Activated CD4-positive, CD25-positive, alpha-beta regulatory T cell (primary cell): ENCODE results near the gene LRRC59.

Source experiments
- DNase-seq, 4 experiments: peaks; one replicate each; lab custom pipeline; 2025; lab: John Stamatoyannopoulos, UW

LRRC59 gene

DNA sequence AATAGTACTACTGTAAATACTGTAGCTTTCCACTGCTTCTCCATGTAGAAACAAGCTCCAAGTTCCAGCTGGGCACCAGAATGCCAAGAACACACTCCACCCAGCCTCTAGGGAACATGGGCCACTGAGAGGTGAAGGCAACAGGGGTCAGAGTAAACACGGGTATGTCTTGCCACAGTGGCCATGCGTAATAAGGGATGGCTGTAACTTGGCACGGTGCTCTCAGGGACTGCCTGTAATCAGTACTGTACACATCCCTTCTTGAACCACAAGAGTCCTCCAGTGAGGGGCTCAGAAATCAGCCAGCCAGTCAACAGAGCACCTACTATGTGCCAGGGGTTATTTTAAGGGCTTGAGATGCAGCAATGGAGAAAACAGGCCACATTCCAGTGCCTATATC, 10.8 kb downstream of the LRRC59 start:
- DNase-seq: no peak

DNA sequence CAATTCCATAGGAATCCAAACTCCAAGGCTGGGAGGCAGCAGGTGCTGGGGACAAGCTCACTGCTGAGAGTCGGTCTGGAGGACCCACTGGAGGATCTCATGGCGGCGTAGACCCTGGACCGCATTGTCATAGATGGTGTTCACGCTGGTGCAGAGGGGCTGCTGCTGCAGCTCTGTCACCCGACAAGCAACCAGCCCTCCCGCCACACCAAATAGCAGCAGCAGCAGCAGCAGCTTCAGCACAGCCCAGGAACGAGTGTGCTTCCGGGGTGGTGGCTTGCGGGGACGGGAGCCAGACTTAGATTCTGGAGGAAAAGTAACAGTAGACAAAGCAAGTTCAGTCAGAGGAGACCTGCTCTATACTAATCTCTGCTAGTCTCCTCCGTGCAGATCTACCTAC, 14.4 kb downstream of the LRRC59 start:
- no peak for DNase-seq

DNA sequence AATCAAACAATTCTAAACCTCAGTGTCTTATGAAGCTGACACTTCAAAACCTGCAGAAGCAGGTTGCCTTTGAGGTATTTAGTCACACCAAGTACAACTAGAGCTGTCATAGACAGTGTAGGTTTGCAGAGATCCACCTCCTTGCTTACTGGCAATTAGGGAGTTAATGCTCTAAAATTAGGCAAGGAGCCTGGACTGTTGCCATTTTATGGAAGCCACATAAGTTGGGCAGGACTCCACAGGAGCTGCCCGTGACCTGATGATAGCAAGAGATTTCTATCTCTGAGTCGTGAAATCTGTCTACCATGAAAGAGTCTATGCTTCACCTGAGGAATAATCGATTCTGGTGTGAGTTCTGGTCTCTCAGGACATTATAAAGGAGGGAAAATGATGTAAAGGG, 15.4 kb downstream of the LRRC59 start:
- DNase-seq: no peak

DNA sequence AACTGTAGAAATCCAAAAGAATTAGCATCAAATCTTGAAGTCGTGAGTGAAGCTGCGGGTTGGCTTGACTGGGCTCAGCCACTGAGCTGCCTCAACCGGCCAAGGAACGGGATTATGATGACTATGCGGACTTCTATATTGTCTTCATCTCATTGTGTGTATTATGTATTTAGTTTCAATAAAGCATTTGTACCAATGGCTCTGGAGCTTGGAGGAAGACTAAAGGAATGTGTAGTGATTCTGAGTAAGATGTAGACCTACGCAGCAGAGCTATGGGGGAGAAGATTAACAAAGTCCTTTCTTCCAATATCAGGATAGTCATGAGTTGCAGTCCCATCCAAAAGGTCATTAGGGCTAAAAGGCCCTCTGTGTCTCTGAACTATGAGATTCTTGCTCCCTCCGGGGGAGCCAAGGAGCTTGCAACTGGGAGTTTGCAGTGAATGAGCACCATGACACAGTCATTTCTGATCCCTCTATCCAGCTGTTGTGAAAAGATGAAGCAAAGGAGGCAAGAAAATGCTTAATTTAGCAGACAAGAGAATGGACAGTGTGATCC, 16.0 kb downstream of the LRRC59 start:
- DNase-seq: no peak

GRCh38 chr17:50380369-50381259, 16.7 kb downstream of the LRRC59 start:
- DNase-seq: no peak

- DNase-seq: no peak
Measured at GRCh38 chr17:50379351-50380132, 17.8 kb downstream of the LRRC59 start.

GRCh38 chr17:50375858-50376538, 21.3 kb downstream of the LRRC59 start:
- DNase-seq: no peak

- DNase-seq: no peak
Measured at GRCh38 chr17:50373705-50374104, 23.6 kb downstream of the LRRC59 start.

DNA sequence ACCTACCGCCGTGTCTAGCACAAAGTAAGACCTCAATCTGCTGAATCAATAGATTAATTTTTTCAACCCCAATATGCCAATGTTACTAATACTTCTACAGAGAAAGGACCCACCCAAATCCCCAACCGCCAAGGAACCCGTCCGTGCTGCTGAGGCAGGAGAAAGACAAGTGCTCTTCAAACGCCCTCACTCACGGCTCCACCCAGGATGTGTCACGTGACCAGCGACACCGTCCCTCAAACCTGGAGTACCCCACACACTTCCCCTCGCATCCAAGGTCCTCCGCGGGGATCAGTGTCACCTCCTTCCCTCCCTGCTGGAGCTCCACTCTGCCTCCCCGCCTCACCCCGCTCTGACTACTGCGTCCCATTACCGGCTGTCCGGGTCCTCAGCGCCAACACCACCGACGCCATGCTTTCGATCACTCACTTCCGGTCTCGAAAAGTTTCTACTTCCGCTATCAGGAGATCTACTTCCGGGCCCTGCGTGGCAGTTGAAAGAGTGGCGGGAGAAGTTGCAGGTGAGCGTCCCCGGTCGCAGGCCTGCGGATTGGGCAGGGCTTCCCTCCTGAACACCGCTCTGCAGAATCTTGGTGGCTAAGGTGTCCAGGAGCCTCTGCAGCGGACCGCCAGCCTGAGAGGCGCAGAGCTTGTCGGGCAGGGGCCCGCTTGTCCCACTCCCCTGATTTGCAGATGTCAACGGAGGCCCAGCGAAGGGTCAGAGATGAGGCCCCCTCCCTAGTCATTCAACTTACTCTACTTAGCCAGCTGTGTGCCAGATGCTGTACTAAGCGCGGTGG, 24.4 kb downstream of the LRRC59 start, which contains the start of the genes EME1 and MRPL27:
Gene EME1, plus strand, starts transcription at position 472 of the 799 bp plus-strand sequence. CDS start 1,980 bp downstream, outside the sequence.
Gene MRPL27, minus strand, starts transcription at position 427 of the 799 bp plus-strand sequence. Its CDS starts 14 bp downstream, at position 413.
- DNase-seq: peak; percentile 61 to 77 (median 75)

DNA sequence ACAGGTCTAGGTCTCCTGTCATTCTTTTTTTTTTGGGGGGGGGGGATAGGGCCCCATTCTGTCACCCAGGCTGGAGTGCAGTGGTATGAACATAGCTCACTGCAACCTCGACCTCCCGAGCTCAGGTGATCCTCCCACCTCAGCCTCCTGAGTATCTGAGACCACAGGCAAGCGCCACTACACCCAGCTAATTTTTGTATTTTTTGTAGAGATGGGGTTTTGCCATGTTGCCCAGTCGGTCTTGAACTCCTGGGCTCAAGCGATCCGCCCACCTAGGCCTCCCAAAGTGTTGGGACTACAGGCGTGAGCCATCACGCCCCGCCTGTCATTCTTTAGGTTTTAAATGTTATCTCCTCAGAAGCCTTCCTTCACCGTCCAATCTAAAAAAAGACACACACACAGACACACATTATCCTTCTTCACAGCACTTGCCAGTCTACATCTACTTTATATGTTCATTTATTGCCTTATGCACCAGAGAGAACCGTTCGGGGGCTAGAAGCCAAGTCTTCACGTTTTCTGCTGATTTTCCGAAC, 25.0 kb downstream of the LRRC59 start:
- DNase-seq: no peak

GRCh38 chr17:50371526-50371925, 25.8 kb downstream of the LRRC59 start:
- DNase-seq: no peak

DNA sequence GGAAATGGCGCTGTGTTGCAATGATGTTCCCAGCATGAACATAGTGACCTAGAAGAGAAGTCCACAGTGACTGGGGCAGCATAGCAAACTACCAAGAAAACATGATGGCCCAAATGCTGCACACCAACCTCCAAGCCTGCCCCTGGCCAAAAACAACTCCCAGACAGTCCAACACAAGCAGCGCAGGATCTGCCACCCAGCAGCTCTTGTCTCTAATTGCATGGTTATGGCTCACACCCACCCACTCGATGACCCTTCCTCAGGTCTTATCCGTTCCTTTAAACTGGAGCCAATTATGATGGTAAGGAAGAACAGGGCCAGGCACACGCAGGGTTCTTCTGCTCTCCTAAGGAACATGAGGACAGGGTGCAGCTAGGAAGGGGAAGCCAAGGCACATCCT, 27.3 kb downstream of the LRRC59 start:
- no peak for DNase-seq

GRCh38 chr17:50367401-50367800, 29.9 kb downstream of the LRRC59 start:
- DNase-seq: no peak

GRCh38 chr17:50365649-50366393, 31.5 kb downstream of the LRRC59 start:
- no peak for DNase-seq

DNA sequence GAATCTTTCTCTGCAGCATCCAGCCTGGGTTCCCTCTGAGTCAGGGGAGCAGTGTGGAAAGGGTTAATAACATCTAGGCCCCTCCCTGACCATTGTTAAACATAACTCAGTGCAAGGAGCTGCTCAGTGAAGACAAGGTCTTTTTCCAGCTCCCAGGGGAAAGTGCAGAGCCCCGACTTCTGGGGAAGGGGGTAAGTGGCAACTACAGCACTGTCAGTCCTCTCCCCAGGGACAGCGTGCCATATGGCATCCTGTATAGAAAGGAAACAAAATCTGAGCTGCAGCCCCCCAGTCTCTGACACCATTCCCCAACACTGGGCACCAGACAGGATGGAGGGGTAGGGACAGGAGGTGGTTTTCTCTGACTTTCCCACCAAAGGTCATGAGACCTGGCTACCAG, 32.2 kb downstream of the LRRC59 start:
- DNase-seq: no peak

DNA sequence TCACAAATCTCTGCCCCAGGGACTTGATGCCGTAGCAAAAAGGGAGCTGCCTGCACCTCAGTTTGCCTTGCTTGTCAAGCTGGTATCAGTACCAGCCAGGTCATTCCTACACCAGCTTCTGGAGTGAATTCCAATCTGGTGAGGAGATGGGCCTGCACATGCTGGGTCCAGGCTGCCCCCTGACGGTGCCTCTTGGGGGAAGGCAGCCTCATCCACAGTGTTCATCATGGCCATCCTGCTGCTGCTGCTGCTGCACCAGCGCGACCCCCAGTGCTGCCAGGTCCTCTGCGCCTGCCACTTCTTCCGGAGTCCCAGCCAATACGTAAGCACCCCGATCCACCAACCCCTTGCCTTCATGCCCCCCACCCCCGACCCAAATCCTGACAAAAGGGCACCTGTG, 32.6 kb downstream of the LRRC59 start:
- DNase-seq: no peak

GRCh38 chr17:50364061-50364458, 33.3 kb downstream of the LRRC59 start:
- DNase-seq: no peak

GRCh38 chr17:50363217-50364060, 33.9 kb downstream of the LRRC59 start:
- DNase-seq: no peak

DNA sequence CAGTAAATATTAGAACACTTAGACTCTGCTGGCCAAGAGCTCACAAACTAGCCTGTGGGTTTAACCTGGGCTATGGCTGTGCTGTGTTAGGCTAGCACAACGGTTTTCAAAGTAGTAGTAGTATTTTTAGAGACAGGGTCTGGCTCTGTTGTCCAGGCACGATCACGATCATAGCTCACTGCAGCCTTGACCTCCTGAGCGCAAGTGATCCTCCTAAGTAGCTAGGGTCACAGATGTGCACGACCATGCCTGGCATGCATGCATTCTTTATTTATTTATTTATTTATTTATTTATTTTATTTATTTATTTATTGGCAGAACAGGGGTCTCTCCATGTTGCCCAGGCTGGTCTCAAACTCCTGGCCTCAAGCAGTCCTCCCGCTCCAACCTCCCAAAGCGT, 34.7 kb downstream of the LRRC59 start:
- DNase-seq: no peak
